HepG2 (cell line): ENCODE data around the gene DDX28. TPM values are rescaled to one million over a fixed set of nuclear protein-coding genes. Genes with fewer than 3 reads are reported as not detected.

Experiments
- BORCS8-MEF2B ChIP-seq: sonication (generic); formaldehyde crosslinking; IDR thresholded peaks from 2 replicates; pipeline ENCODE4 v1.8.0; 2022; ENCODE audit warnings: mild to moderate bottlenecking, missing genetic modification reagents
- BRD4 ChIP-seq: sonication (generic); formaldehyde crosslinking; IDR thresholded peaks from 2 replicates; pipeline ENCODE4 v1.4.0; 2020; ENCODE audit warnings: missing genetic modification reagents
- CREB1 ChIP-seq, 2 experiments: fragments of 450-650 bp in 1 of 2; IDR thresholded peaks; 2 replicates each; pipeline ENCODE4 v1.6.1; 2016 to 2017; ENCODE audit warnings: control low read depth in 1 of 2, mild to moderate bottlenecking in 1 of 2, missing compliant biosample characterization in 1 of 2, missing genetic modification characterization in 1 of 2
- EP300 ChIP-seq, 3 experiments: sonication (generic) in 1 of 3; formaldehyde crosslinking in 1 of 3; IDR thresholded peaks; 2 replicates each; pipeline versions ENCODE4 v1.5.1 to v1.6.1; 2011 to 2020; ENCODE audit warnings: low read depth in 2 of 3, low read length in 2 of 3, borderline replicate concordance in 1 of 3, improper control_type of control experiment in 1 of 3, mild to moderate bottlenecking in 1 of 3, missing genetic modification reagents in 1 of 3, moderate library complexity in 1 of 3
- FOXO1 ChIP-seq: sonication (generic); formaldehyde crosslinking; IDR thresholded peaks from 2 replicates; pipeline ENCODE4 v1.4.0; 2020; ENCODE audit warnings: missing genetic modification reagents
- GFI1 ChIP-seq: sonication (generic); formaldehyde crosslinking; IDR thresholded peaks from 2 replicates; pipeline ENCODE4 v1.5.0; 2020; ENCODE audit warnings: missing genetic modification reagents, mild to moderate bottlenecking, borderline replicate concordance
- MAX ChIP-seq: IDR thresholded peaks from 2 replicates; pipeline ENCODE4 v1.6.1; 2012; ENCODE audit warnings: inconsistent platforms
- NR2C2 ChIP-seq: sonication (generic); formaldehyde crosslinking; IDR thresholded peaks from 2 replicates; pipeline ENCODE4 v1.4.0; 2020; ENCODE audit warnings: missing genetic modification reagents, mild to moderate bottlenecking, moderate library complexity, borderline replicate concordance
- PLSCR1 ChIP-seq: sonication (generic); formaldehyde crosslinking; IDR thresholded peaks from 2 replicates; pipeline ENCODE4 v1.5.0; 2020; ENCODE audit warnings: missing genetic modification reagents, mild to moderate bottlenecking, borderline replicate concordance
- PRMT3 ChIP-seq: sonication (generic); formaldehyde crosslinking; IDR thresholded peaks from 2 replicates; pipeline ENCODE4 v1.8.1; 2022; ENCODE audit warnings: low read depth, mild to moderate bottlenecking, moderate library complexity, missing genetic modification reagents, borderline replicate concordance
- RBFOX2 ChIP-seq: fragments of 200-400 bp; formaldehyde crosslinking; IDR thresholded peaks from 2 replicates; pipeline ENCODE4 v1.6.1; 2017; ENCODE audit warnings: low read depth, mild to moderate bottlenecking, low read length
- RCOR2 ChIP-seq: IDR thresholded peaks from 2 replicates; pipeline ENCODE4 v1.6.1; 2016; ENCODE audit warnings: missing biosample characterization, missing genetic modification reagents
- RFX5 ChIP-seq: IDR thresholded peaks from 2 replicates; pipeline ENCODE4 v1.6.1; 2011; ENCODE audit warnings: low read depth, low read length, improper control_type of control experiment
- SKI ChIP-seq: fragments of 450-650 bp; IDR thresholded peaks from one replicate; pipeline ENCODE4 v1.6.1; 2018; ENCODE audit warnings: mild to moderate bottlenecking; ENCODE audit not compliant: partially characterized antibody
- SOX13 ChIP-seq, 3 experiments: fragments of 450-650 bp in 1 of 3; sonication (generic) in 1 of 3; formaldehyde crosslinking in 1 of 3; IDR thresholded peaks in 2 of 3; conservative IDR thresholded peaks in 1 of 3; 2 replicates each; pipeline versions ENCODE4 v1.5.0 to v1.6.1; 2016 to 2020; ENCODE audit warnings: antibody characterized with exemption in 1 of 3, mild to moderate bottlenecking in 1 of 3, missing compliant biosample characterization in 1 of 3, missing genetic modification reagents in 1 of 3, moderate library complexity in 1 of 3
- ZBTB1 ChIP-seq: sonication (generic); formaldehyde crosslinking; IDR thresholded peaks from 2 replicates; pipeline ENCODE4 v1.4.0; 2020; ENCODE audit warnings: missing genetic modification reagents, borderline replicate concordance
- ZNF263 ChIP-seq: sonication (generic); formaldehyde crosslinking; IDR thresholded peaks from 2 replicates; pipeline ENCODE4 v1.4.0; 2020; ENCODE audit warnings: missing genetic modification reagents
- ZNF264 ChIP-seq: sonication (generic); formaldehyde crosslinking; IDR thresholded peaks from 2 replicates; pipeline ENCODE4 v1.4.0; 2020; ENCODE audit warnings: missing genetic modification reagents
- ZNF501 ChIP-seq: sonication (generic); formaldehyde crosslinking; IDR thresholded peaks from 2 replicates; pipeline ENCODE4 v1.5.1; 2020; ENCODE audit warnings: mild to moderate bottlenecking, moderate library complexity, missing genetic modification reagents
- polyA plus RNA-seq, 8 experiments: library from polyadenylated mRNA; depleted of rRNA in 3 of 8; stranded (reverse) in 7 of 8; unstranded in 1 of 8; fragments of >200 nt; fragmentation: Illumina TruSeq in 4 of 8; extraction: Trizol in 4 of 8; gene quantifications; 2 replicates each; pipeline versions ENCODE4 v1.2.1 to v1.2.3, GENCODE V29; 2011 to 2016; ENCODE audit warnings: low read depth in 4 of 8, missing spikeins in 1 of 8, mixed read lengths in 1 of 8; ENCODE audit not compliant: insufficient read depth in 1 of 8
- total RNA-seq, 5 experiments: library from RNA; depleted of rRNA; stranded (reverse); fragments of >200 nt; fragmentation: Illumina TruSeq; extraction: Trizol; gene quantifications; 2 replicates each; pipeline ENCODE4 v1.2.3, GENCODE V29; 2016; ENCODE audit warnings: low read depth in 1 of 5
- TF ChIP-seq, protein P1 (sequence below): sonication (generic); formaldehyde crosslinking; IDR thresholded peaks from 2 replicates; pipeline ENCODE4 v1.5.1; 2020; ENCODE audit warnings: mild to moderate bottlenecking, missing genetic modification reagents, moderate library complexity
- TF ChIP-seq, protein P2 (sequence below): IDR thresholded peaks from 2 replicates; pipeline ENCODE4 v1.6.1; 2016; ENCODE audit warnings: mild to moderate bottlenecking, missing biosample characterization, missing genetic modification reagents

DDX28 gene
- total and polyA plus RNA-seq, 2 of the 13 experiments (the other 11 are each of a cell fraction or from before 2014, with no cell fraction given): 14.1 to 16.4 TPM

- TF ChIP-seq PRMT3 (CRISPR knock-in tag) (0 out of 2 replicates have a peak, but pooled peaks have one; percentile 15), SOX13 (IDR thresholded peaks at IDR 0.05) (0 out of 2 replicates have a peak, but pooled peaks have one; percentile 11), SOX13 (CRISPR knock-in tag; conservative IDR thresholded peaks at IDR 0.05 in 1 of 2, IDR thresholded peaks at IDR 0.05 in 1 of 2) (peak; percentile 43 to 50; a peak in 2 of 4 replicates), SKI (peak; percentile 58), BRD4 (CRISPR knock-in tag) (0 out of 2 replicates have a peak, but pooled peaks have one; percentile 78), GFI1 (CRISPR knock-in tag) (peak; percentile 37; the same call in 1 of the 2 replicates), ZNF501 (peak; percentile 85), RBFOX2 (peak; percentile 77), MAX (peak; percentile 87), ZNF264 (no peak), ZNF263 (CRISPR knock-in tag) (peak; percentile 99), RFX5 (no peak), RCOR2 (peak; percentile 70; the same call in 1 of the 2 replicates), PLSCR1 (CRISPR knock-in tag) (no peak), NR2C2 (CRISPR knock-in tag) (0 out of 2 replicates have a peak, but pooled peaks have one; percentile 30), ZBTB1 (no peak), CREB1 (IDR thresholded peaks at IDR 0.05) (peak; percentile 59), CREB1 (CRISPR knock-in tag; IDR thresholded peaks at IDR 0.05) (no peak; the same call in none of the 2 replicates), BORCS8-MEF2B (peak; percentile 65), FOXO1 (peak; percentile 58; the same call in 1 of the 2 replicates), EP300 (IDR thresholded peaks at IDR 0.05; ENCODE audit: low read depth in 2 of 2, low read length in 2 of 2) (no peak), EP300 (CRISPR knock-in tag; IDR thresholded peaks at IDR 0.05; ENCODE audit: borderline replicate concordance) (0 out of 2 replicates have a peak, but pooled peaks have one; percentile 14)
- TF ChIP-seq, protein P1, sequence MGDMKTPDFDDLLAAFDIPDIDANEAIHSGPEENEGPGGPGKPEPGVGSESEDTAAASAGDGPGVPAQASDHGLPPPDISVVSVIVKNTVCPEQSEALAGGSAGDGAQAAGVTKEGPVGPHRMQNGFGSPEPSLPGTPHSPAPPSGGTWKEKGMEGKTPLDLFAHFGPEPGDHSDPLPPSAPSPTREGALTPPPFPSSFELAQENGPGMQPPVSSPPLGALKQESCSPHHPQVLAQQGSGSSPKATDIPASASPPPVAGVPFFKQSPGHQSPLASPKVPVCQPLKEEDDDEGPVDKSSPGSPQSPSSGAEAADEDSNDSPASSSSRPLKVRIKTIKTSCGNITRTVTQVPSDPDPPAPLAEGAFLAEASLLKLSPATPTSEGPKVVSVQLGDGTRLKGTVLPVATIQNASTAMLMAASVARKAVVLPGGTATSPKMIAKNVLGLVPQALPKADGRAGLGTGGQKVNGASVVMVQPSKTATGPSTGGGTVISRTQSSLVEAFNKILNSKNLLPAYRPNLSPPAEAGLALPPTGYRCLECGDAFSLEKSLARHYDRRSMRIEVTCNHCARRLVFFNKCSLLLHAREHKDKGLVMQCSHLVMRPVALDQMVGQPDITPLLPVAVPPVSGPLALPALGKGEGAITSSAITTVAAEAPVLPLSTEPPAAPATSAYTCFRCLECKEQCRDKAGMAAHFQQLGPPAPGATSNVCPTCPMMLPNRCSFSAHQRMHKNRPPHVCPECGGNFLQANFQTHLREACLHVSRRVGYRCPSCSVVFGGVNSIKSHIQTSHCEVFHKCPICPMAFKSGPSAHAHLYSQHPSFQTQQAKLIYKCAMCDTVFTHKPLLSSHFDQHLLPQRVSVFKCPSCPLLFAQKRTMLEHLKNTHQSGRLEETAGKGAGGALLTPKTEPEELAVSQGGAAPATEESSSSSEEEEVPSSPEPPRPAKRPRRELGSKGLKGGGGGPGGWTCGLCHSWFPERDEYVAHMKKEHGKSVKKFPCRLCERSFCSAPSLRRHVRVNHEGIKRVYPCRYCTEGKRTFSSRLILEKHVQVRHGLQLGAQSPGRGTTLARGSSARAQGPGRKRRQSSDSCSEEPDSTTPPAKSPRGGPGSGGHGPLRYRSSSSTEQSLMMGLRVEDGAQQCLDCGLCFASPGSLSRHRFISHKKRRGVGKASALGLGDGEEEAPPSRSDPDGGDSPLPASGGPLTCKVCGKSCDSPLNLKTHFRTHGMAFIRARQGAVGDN (CRISPR knock-in tag): peak; percentile 96
- TF ChIP-seq, protein P2, sequence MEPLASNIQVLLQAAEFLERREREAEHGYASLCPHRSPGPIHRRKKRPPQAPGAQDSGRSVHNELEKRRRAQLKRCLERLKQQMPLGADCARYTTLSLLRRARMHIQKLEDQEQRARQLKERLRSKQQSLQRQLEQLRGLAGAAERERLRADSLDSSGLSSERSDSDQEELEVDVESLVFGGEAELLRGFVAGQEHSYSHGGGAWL (CRISPR knock-in tag): peak; percentile 75; the same call in 1 of the 2 replicates
Measured at GRCh38 chr16:67993207-67994039, 29.6 kb downstream of the DDX28 start (continued).
